SH-SY5Y (cell line): Measurements from ENCODE around the gene SPSB1.

Experiments used
- GATA2 ChIP-seq: IDR thresholded peaks from 2 replicates; pipeline ENCODE4 v1.6.1; 2011; ENCODE audit warnings: mild to moderate bottlenecking, low read depth, low read length
- GATA3 ChIP-seq: IDR thresholded peaks from 2 replicates; pipeline ENCODE4 v1.6.1; 2011; ENCODE audit warnings: low read depth, mild to moderate bottlenecking, low read length, moderate library complexity

SPSB1 gene

DNA sequence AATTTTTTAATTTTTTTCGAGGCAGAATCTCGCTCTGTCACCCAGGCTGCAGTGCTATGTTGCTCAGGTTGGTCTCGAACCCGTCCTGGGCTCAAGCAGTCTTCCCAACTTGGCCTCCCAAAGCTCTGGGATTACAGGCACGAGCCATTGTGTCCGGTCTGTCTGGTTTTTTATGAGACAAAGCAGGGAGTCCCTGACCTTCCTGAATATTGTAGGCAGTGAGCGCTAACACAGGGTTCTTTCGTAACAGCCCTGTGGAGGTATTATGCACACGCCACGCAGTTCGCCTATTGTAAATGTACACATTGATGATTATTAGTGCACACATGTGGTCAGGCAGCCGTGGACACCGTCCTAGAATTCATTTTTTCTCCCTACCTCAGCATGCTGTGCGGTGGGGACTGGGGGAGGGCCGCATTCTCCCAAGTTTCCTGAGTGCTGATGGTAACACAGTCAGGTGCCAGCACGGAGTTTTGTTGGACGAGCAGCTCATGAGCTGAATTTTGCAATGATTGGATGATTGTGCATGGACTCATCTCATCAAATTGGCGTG, 19.6 kb downstream of the SPSB1 start:
- TF ChIP-seq GATA3 (no peak), GATA2 (no peak)

DNA sequence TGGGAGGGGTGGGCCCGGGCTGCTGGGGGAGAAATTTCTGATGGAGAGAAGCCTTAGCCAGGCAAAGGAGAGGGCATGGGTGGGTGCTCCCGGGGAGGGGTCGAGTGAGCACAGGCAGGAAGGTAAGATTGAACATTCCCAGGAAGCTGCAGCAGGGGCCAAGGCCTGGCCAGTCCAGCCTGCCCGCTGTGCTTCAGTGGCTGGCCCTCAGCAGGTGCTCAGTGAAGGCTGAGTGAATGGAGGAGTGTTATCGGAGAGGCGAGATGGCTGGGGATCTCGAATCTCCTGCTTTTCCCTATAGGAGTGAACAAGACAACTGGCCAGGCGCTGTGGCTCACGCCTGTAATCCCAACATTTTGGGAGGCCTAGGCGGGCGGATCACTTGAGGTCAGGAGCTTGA, 20.9 kb downstream of the SPSB1 start:
- TF ChIP-seq GATA3 (no peak), GATA2 (no peak)

- no peak for TF ChIP-seq GATA3
- TF ChIP-seq GATA2 = no peak
Measured at GRCh38 chr1:9314111-9314510, 21.4 kb downstream of the SPSB1 start.

- TF ChIP-seq GATA3 (no peak), GATA2 (no peak)
Measured at GRCh38 chr1:9314711-9315379, 22.2 kb downstream of the SPSB1 start.

- no peak for TF ChIP-seq GATA3
Measured at GRCh38 chr1:9315411-9316079, 22.9 kb downstream of the SPSB1 start.

- TF ChIP-seq GATA2 (no peak), GATA3 (no peak)
Measured at GRCh38 chr1:9316080-9316444, 23.4 kb downstream of the SPSB1 start.

DNA sequence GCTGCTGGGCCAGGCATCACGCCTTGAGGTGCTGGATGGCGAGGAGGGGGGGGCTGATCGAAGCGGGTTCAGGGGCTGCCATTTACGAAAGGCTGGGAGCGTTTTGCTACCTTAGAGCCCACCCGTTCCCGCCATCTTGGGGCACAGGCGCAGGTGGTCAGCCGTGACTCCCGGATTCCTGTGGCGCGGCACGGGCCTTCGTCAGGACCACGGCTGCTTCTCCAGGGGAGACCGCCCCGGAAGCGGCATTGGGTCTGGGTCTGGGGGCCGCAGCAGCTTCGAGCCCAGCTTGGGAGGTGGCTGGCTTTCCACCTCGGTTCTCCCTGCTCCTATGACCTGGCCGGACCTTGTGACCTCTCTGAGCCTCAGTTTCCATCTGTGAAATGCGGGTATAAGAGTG, 23.8 kb downstream of the SPSB1 start:
- TF ChIP-seq GATA2 = no peak
- no peak for TF ChIP-seq GATA3

- TF ChIP-seq GATA3 (no peak), GATA2 (no peak)
Measured at GRCh38 chr1:9317072-9317471, 24.4 kb downstream of the SPSB1 start.

DNA sequence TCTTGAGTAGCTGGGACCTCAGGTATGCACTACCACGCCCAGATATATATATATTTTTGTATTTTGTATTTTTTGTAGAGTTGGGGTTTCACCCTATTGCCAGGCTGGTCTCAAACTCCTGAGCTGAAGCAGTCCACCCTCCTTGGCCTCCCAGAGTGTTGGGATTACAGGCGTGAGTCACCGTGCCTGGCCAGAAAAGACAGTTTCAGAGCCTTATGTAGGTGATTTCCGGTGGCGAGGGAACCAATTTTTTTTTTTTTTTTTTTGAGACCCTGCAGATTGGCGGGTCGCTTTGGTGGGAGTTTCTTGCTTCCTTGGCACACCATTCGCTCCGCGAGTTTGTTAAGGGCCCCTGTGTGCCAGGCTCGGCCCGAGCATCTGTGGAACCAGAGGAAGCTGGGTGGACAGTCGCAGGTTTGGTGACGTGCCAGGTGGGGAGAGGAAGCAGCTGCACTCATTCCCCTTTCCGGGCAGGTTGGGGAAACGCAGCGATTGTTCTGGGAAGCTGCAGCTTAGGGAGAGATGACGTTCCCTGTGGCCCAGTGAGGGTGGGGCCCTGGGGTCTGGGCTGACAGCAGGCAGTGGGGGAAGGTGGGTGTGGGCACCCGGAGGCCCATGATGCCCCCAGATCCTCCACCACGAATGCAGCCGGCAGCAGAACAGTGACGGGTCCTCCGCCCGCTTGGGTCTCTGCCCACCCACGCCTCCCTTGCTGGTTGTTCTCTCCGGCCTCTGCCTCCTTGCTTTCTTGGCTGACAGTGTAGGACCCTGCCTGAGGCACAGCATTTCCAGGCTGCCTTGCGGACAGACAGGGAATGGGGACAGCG, 25.1 kb downstream of the SPSB1 start:
- TF ChIP-seq GATA3 (no peak), GATA2 (no peak)

DNA sequence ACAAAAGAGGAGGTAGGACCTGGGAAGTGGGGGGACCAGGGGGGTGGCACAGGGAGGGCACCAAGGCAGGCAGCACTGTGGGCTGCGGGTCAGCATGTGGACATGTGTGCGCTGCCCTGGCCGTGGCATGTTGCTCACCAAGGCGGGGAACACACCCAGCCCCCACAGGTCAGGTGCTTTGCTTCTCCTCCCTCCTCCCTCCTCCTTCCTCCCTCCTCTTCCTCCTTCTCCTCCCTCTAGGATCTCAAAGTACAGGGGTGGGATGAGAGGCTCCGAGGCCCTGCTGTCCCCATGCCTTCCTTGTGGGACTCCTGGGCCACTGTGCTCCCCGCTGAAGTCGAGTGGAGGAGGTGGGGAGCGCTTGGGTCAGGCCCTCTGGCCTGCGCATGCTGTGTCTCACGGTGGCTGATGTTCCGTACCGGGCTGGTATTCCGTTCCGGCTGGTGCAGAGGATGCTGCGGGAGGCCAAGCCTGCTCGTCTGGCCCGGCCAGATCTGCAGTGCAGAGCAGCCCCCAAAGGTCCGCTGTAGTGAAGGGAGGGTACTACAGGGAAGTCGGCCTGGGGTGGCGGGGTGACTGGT, 26.6 kb downstream of the SPSB1 start:
- TF ChIP-seq GATA3 (no peak), GATA2 (no peak)

DNA sequence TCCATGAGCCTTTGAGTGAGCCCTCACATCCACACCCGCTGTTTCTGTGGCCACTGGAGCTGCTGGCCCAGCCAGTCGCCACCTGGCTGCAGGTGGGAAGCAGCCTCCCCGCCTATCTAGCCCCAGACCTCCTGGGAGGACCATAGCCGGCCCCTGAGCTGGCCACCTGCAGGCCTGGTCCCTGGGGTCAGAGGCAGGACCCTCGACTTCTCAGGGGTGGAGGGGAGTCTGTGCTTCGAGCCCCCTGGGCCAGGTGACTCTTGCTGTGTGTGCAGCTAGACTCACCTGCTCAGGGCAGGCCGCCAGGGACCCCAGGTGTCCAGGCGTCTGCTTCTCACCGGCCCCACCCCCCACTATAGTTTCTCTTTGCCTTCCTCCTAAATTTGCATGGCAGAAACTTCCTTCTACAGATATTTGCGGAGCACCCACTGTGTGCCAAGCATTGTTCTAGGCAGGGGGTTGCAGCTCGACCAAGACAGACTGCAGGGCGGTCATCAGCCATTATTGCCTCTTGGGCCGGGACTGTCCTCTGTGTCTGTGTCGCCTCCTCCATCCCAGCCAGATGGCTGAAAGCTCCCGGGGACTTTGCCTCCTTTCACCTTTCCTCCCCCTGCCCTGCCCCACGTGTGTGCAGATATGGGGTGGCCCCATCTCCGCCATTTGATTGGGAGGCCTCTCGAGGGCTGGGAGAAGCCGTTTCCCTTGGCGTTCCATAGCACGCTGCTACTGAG, 27.3 kb downstream of the SPSB1 start:
- TF ChIP-seq GATA2 (no peak), GATA3 (no peak)

DNA sequence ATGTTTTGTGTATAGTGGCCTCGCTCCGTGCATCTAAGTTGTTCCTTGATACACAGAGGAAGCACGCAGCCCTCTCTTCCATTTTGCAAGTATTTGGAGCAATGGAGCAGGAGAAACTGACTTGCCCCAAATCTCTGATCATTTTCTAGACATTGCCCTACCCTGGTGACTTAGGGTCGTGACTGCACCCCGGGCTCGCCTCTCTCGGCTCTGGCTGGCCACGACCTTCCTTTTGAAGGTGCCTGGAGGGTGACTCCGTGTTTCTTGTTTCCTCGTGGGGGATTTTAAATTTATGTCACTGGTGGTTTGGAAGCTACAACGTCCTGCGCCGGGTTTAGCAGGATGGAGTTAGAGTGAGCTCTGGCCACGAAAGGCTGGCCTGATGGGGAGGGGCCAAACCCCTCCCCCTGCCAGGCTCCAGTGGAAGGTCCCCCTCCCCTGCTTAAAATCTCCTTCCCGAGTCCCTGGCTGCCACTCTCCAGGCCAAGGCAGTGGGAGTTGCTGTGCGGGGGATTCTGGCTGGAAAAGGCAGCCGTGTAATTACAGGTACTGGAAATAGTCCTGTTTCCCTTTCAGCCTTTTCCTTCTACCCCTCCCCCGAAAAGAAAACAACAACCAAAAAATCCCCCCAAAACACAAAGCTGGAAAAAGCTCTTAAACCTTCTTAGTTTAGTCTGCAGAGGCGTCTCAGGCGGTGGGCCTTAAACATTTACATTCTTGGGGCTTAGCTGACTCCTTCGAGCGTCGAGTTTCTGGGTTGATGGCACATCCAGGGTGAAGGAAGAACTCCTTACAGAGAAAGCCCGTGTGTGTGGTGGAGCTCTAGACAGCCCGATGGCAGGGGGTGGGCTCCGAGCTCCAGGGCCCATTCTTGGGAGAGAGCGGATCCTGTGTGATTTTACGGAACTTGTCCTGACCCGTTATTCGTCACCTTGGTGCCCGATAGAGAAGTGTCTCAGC, 28.1 kb downstream of the SPSB1 start:
- TF ChIP-seq GATA2 = no peak
- TF ChIP-seq GATA3 = no peak

- TF ChIP-seq GATA3 (no peak), GATA2 (no peak)
Measured at GRCh38 chr1:9321480-9321849, 28.8 kb downstream of the SPSB1 start.
